HUES6 (cell line): ENCODE measurements around the gene PCF11.

Experiments
- H3K27ac ChIP-seq: 2 replicates; pipeline ENCODE4 v1.7.0; 2013; ENCODE audit warnings: low read depth, mild to moderate bottlenecking, low read length, inconsistent platforms
- H3K27me3 ChIP-seq: 2 replicates; pipeline ENCODE4 v1.6.1; 2013; ENCODE audit warnings: low read length; ENCODE audit not compliant: control insufficient read depth, insufficient read depth
- H3K36me3 ChIP-seq: 2 replicates; pipeline ENCODE4 v1.6.1; 2013; ENCODE audit warnings: low read length; ENCODE audit not compliant: control insufficient read depth, insufficient read depth
- H3K4me1 ChIP-seq: 2 replicates; pipeline ENCODE4 v1.6.1; 2013; ENCODE audit warnings: low read length; ENCODE audit not compliant: control insufficient read depth, insufficient read depth
- H3K4me3 ChIP-seq: 2 replicates; pipeline ENCODE4 v1.5.1; 2013; ENCODE audit warnings: low read depth, low read length
- H3K9ac ChIP-seq: one replicate; pipeline ENCODE4 v1.6.1; 2013; ENCODE audit warnings: mild to moderate bottlenecking, low read length
- H3K9me3 ChIP-seq: 2 replicates; pipeline ENCODE4 v1.6.1; 2013; ENCODE audit warnings: low read depth, low read length; ENCODE audit not compliant: control insufficient read depth, insufficient read depth

PCF11 gene

GRCh38 chr11:83156996-83157593 is at the start of gene PCF11:
Gene PCF11, plus strand, starts transcription at chr11:83157131. Its CDS starts 309 bp downstream, at chr11:83157440.
- no peaks in the 10 kb centered on the region for H3K27me3 ChIP-seq
- peaks cover 32% of the 10 kb centered on the region for H3K36me3 ChIP-seq
- H3K4me1 ChIP-seq, result no peaks in the 10 kb centered on the region; the same call in 1 of the 2 replicates
- H3K27ac ChIP-seq, result peak within 1 kb of the TSS; percentile 95
- peak within 1 kb of the TSS; percentile 98 for H3K4me3 ChIP-seq
- peak within 1 kb of the TSS; percentile 97 for H3K9ac ChIP-seq
- H3K9me3 ChIP-seq, result no peaks in the 10 kb centered on the region

- Histone ChIP-seq H3K27me3 (no peaks in the 10 kb centered on the region), H3K4me3 (no peak overlapping the region), H3K9me3 (no peaks in the 10 kb centered on the region), H3K36me3 (no peaks in the 10 kb centered on the region), H3K27ac (no peak overlapping the region), H3K9ac (no peak overlapping the region), H3K4me1 (peaks cover 3% of the 10 kb centered on the region)
Observed at GRCh38 chr11:83112886-83113285, 44.0 kb upstream of the PCF11 start.

DNA sequence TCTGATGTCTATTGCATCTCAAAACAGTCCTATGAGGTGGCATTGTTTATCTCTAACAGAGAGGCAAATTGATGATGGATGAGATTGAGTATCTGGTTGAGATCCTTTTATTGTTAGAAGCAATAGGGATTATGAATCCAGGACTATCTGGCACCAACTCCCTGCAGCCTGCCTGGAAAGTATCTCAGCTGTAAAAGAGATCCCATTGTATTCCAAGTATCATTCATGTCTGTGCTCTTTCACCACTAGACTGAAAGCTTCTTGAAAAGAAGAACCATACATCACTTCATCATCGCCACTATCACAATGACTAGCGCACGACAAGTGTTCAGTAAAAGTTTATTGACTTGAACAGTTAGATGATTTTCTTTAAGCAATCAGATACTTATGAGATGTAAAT is 41.9 kb upstream of the PCF11 start:
- no peak overlapping the region for H3K27ac ChIP-seq
- no peak overlapping the region for H3K4me3 ChIP-seq
- no peaks in the 10 kb centered on the region for H3K36me3 ChIP-seq
- no peaks in the 10 kb centered on the region for H3K9me3 ChIP-seq
- H3K4me1 ChIP-seq, result peaks cover 3% of the 10 kb centered on the region
- no peak overlapping the region for H3K9ac ChIP-seq
- no peaks in the 10 kb centered on the region for H3K27me3 ChIP-seq

GRCh38 chr11:83115551-83115950 is 41.4 kb upstream of the PCF11 start:
- H3K27me3 ChIP-seq, result no peaks in the 10 kb centered on the region
- H3K9me3 ChIP-seq, result no peaks in the 10 kb centered on the region
- H3K27ac ChIP-seq, result no peak overlapping the region
- H3K4me3 ChIP-seq, result no peak overlapping the region
- H3K36me3 ChIP-seq, result no peaks in the 10 kb centered on the region
- no peak overlapping the region for H3K9ac ChIP-seq
- peaks cover 6% of the 10 kb centered on the region for H3K4me1 ChIP-seq

DNA sequence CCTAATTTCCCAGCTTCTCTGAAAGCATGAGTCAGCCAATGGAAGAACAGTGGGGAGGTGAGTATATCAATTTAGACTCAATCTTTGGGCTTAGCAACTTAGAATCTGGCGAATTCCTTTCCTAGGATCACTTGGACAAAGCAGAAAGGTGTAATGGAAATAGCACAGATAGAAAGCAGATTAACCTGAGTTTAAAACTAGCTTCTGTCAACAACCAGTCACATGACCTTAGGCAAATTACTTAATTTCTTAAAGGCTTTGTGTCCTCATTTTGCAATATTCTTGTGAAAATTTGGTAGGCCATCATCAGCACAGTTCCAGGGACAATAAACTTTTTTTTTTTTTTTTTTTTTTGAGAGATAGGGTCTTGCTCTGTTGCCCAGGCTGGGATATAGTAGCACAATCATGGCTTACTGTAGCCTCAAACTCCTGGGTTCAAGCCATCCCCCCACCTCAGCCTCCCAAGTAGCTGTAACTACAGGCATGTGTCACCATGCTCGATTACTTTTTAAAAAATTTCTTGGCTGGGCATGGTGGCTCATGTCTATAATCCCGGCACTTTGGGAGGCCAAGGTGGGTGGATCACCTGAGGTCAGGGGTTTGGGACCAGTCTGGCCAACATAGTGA is 40.8 kb upstream of the PCF11 start:
- H3K9me3 ChIP-seq, result no peaks in the 10 kb centered on the region
- no peaks in the 10 kb centered on the region for H3K27me3 ChIP-seq
- H3K27ac ChIP-seq, result no peak overlapping the region
- no peak overlapping the region for H3K4me3 ChIP-seq
- peaks cover 6% of the 10 kb centered on the region for H3K4me1 ChIP-seq
- no peaks in the 10 kb centered on the region for H3K36me3 ChIP-seq
- H3K9ac ChIP-seq, result no peak overlapping the region

- Histone ChIP-seq H3K4me3 (no peak overlapping the region), H3K27ac (no peak overlapping the region), H3K9me3 (no peaks in the 10 kb centered on the region), H3K27me3 (no peaks in the 10 kb centered on the region), H3K36me3 (no peaks in the 10 kb centered on the region), H3K9ac (no peak overlapping the region), H3K4me1 (peaks cover 6% of the 10 kb centered on the region)
Observed at GRCh38 chr11:83118814-83119213, 38.1 kb upstream of the PCF11 start.

DNA sequence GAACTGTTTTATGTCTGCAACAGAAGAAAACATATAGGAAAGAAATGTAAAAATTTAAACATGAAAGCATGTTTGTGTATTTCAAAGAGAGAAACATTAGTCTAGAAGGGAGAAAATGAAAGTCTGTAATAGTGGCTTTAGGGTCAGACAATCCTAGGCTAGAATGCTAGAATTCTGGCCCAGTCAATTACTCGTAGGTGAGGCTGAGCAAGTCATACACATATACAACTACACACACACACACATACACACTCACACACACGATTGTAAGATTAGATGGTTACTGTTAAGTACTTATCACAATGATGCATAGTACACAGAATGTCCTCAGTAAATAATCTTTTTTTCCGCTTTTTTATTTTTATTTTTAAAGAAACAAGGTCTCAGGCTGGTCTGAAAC is 37.7 kb upstream of the PCF11 start:
- Histone ChIP-seq H3K9me3 (no peaks in the 10 kb centered on the region), H3K27ac (no peak overlapping the region), H3K27me3 (no peaks in the 10 kb centered on the region), H3K4me3 (no peak overlapping the region), H3K36me3 (no peaks in the 10 kb centered on the region), H3K4me1 (peaks cover 6% of the 10 kb centered on the region), H3K9ac (no peak overlapping the region)

DNA sequence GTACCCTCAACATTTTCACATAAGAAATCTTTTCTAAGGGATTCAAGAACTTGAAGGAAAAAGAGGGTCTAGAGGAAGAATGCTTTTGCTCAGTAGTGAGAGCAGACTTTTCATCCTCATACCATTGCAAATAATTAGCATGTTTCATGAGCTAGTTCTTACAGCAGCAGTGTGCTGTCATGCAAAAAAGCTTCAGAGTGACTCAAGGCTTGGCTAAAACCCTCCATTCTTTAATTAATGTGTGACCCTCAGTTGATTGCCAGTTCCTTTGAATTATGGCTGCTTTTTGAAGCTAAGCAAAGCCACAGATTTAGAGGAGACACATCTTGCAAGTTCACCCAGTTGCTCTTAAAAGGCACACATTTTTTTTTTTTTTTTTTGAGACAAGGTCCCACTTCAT is 36.6 kb upstream of the PCF11 start:
- H3K9me3 ChIP-seq, result no peaks in the 10 kb centered on the region
- peaks cover 6% of the 10 kb centered on the region for H3K4me1 ChIP-seq
- H3K27me3 ChIP-seq, result no peaks in the 10 kb centered on the region
- no peak overlapping the region for H3K4me3 ChIP-seq
- no peak overlapping the region for H3K9ac ChIP-seq
- H3K36me3 ChIP-seq, result no peaks in the 10 kb centered on the region
- H3K27ac ChIP-seq, result no peak overlapping the region

- Histone ChIP-seq H3K4me1 (peaks cover 3% of the 10 kb centered on the region; the same call in 1 of the 2 replicates), H3K9ac (no peak overlapping the region), H3K4me3 (no peak overlapping the region), H3K27me3 (no peaks in the 10 kb centered on the region), H3K9me3 (no peaks in the 10 kb centered on the region), H3K36me3 (no peaks in the 10 kb centered on the region), H3K27ac (no peak overlapping the region)
Observed at GRCh38 chr11:83122050-83122449, 34.9 kb upstream of the PCF11 start.

GRCh38 chr11:83122766-83123165 is 34.2 kb upstream of the PCF11 start:
- H3K27me3 ChIP-seq, result no peaks in the 10 kb centered on the region
- H3K9ac ChIP-seq, result no peak overlapping the region
- no peak overlapping the region for H3K27ac ChIP-seq
- H3K4me3 ChIP-seq, result no peak overlapping the region
- H3K36me3 ChIP-seq, result no peaks in the 10 kb centered on the region
- H3K4me1 ChIP-seq, result peaks cover 3% of the 10 kb centered on the region; the same call in 1 of the 2 replicates
- H3K9me3 ChIP-seq, result no peaks in the 10 kb centered on the region

DNA sequence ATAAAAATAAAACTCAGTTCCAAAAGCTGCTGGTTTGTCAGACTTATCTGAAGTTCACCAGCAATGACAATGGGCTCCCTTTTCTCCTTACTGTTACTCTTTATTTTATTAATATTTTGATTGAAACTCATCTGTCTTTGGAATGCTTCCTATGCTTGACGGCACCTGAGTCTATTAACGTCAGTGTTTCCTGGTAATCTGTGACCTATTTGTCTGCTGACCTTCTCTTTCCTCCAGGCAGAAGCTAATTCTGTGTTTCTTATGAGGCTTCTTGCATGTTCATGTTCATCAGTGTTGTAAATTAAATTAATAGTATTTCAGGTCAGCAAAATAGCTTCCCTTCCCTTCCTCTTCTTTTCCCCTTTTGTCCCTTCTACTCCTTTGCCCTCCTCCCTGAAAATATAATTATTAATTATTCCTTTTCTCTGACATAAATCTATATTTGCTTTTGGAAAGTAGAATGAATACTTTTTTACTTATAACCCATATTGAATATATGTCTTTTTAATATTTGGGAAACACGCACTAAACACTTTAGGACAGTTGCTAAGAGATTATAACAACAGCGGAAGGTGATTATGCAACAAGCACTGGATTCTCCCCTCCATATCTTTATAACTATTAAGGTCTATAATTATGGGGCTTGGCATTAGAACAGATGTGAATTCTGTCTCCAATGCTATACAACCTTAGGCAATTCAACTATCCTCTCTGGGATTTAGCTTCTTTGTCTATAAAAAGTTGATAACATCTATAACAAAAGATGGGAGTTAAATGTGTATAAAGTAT is 32.1 kb upstream of the PCF11 start:
- no peak overlapping the region for H3K27ac ChIP-seq
- H3K4me3 ChIP-seq, result no peak overlapping the region
- no peaks in the 10 kb centered on the region for H3K27me3 ChIP-seq
- H3K4me1 ChIP-seq, result peaks cover 3% of the 10 kb centered on the region; the same call in 1 of the 2 replicates
- no peaks in the 10 kb centered on the region for H3K9me3 ChIP-seq
- H3K36me3 ChIP-seq, result no peaks in the 10 kb centered on the region
- no peak overlapping the region for H3K9ac ChIP-seq
